VCaP (cell line): ENCODE results near the gene RAD52.

Experiments
- H3K27ac ChIP-seq: fragments of 450-650 bp; 2 replicates; pipeline ENCODE4 v1.5.1; 2017
- CTCF ChIP-seq: fragments of 450-650 bp; conservative IDR thresholded peaks from 2 replicates; pipeline ENCODE4 v1.5.1; 2017; ENCODE audit warnings: mild to moderate bottlenecking, moderate library complexity

RAD52 gene

GRCh38 chr12:870378-870777, 79.1 kb downstream of the RAD52 start:
- no peak overlapping the region for H3K27ac ChIP-seq
- TF ChIP-seq CTCF, result no peak

- no peak for TF ChIP-seq CTCF
These were observed 80.8 kb downstream of the RAD52 start for GRCh38 chr12:868722-869121.

GRCh38 chr12:867905-868304, 81.6 kb downstream of the RAD52 start:
- no peak for TF ChIP-seq CTCF
- no peak overlapping the region for H3K27ac ChIP-seq

More at GRCh38 chr12:868722-869121, 80.8 kb downstream of the RAD52 start:
- no peak overlapping the region for H3K27ac ChIP-seq

- no peak overlapping the region for H3K27ac ChIP-seq
- no peak for TF ChIP-seq CTCF
These were observed 83.9 kb downstream of the RAD52 start for GRCh38 chr12:865614-866013.

- no peak overlapping the region for H3K27ac ChIP-seq
- TF ChIP-seq CTCF, result no peak
These were observed 86.2 kb downstream of the RAD52 start for GRCh38 chr12:863285-863684.

GRCh38 chr12:862303-862911, 87.1 kb downstream of the RAD52 start:
- no peak overlapping the region for H3K27ac ChIP-seq
- no peak for TF ChIP-seq CTCF
